Neural cell (in vitro differentiated cells): ENCODE data around the gene ZNF564. TPM values are rescaled to one million over a fixed set of nuclear protein-coding genes. Genes with fewer than 3 reads are reported as not detected.

Source experiments
- H2AFZ ChIP-seq: fragments of 200-600, 300-800 bp; sonication (generic), shearing (Covaris generic); 2 replicates; pipeline ENCODE4 v1.6.0; 2014; ENCODE audit warnings: low read depth, mild to moderate bottlenecking, antibody characterized with exemption, low read length, moderate library complexity
- H3F3A ChIP-seq: fragments of 200-600 bp; shearing (Covaris generic); 2 replicates; pipeline ENCODE4 v1.6.1; 2016; ENCODE audit warnings: mild to moderate bottlenecking, moderate library complexity, mixed read lengths, antibody characterized with exemption, low read length; ENCODE audit not compliant: insufficient read depth, poor library complexity, severe bottlenecking
- H3K27ac ChIP-seq: fragments of 200-600, 300-800 bp; sonication (generic), shearing (Covaris generic); 2 replicates; pipeline ENCODE4 v1.5.1; 2014; ENCODE audit warnings: mild to moderate bottlenecking, low read length, moderate library complexity
- H3K27me3 ChIP-seq: fragments of 300-800, 200-600 bp; sonication (generic), shearing (Covaris generic); 2 replicates; pipeline ENCODE4 v1.6.0; 2014; ENCODE audit warnings: mild to moderate bottlenecking, low read depth, low read length, moderate library complexity; ENCODE audit not compliant: insufficient read depth
- H3K36me3 ChIP-seq: fragments of 300-800, 200-600 bp; sonication (generic), shearing (Covaris generic); 2 replicates; pipeline ENCODE4 v1.5.1; 2014; ENCODE audit warnings: mild to moderate bottlenecking, antibody characterized with exemption, low read length, moderate library complexity; ENCODE audit not compliant: insufficient read depth
- H3K4me2 ChIP-seq: fragments of 300-800, 200-600 bp; sonication (generic), shearing (Covaris generic); 2 replicates; pipeline ENCODE4 v1.6.0; 2014; ENCODE audit warnings: mild to moderate bottlenecking, low read length
- H3K4me3 ChIP-seq: fragments of 300-800, 200-600 bp; sonication (generic), shearing (Covaris generic); 2 replicates; pipeline ENCODE4 v1.5.1; 2014; ENCODE audit warnings: mild to moderate bottlenecking, low read length, moderate library complexity
- H3K79me2 ChIP-seq: fragments of 200-600 bp; shearing (Covaris generic); replicated peaks from 2 replicates; pipeline ENCODE4 v1.6.0; 2014; ENCODE audit warnings: mild to moderate bottlenecking, low read length, moderate library complexity; ENCODE audit not compliant: insufficient read depth
- H3K9ac ChIP-seq: fragments of 300-800, 200-600 bp; sonication (generic), shearing (Covaris generic); 2 replicates; pipeline ENCODE4 v1.6.1; 2016; ENCODE audit warnings: mild to moderate bottlenecking, low read length, mixed read lengths
- H3K9me2 ChIP-seq: fragments of 200-600 bp; shearing (Covaris generic); 2 replicates; pipeline ENCODE4 v1.6.1; 2016; ENCODE audit warnings: mild to moderate bottlenecking, low read length, mixed read lengths; ENCODE audit not compliant: insufficient read depth
- H3K9me3 ChIP-seq: fragments of 200-600, 300-800 bp; sonication (generic), shearing (Covaris generic); 2 replicates; pipeline ENCODE4 v1.6.1; 2016; ENCODE audit warnings: mild to moderate bottlenecking, mixed run types, low read length, moderate library complexity, mixed read lengths
- H4K20me1 ChIP-seq: fragments of 200-600 bp; shearing (Covaris generic); 2 replicates; pipeline ENCODE4 v1.6.1; 2016; ENCODE audit warnings: mild to moderate bottlenecking, mixed run types; ENCODE audit not compliant: insufficient read depth
- EP300 ChIP-seq: fragments of 450-650 bp; conservative IDR thresholded peaks from 2 replicates; pipeline ENCODE4 v1.6.1; 2014; ENCODE audit warnings: antibody characterized with exemption, mild to moderate bottlenecking, moderate library complexity; ENCODE audit not compliant: poor library complexity, severe bottlenecking
- EZH2 ChIP-seq: fragments of 200-600, 300-800 bp; shearing (Covaris generic), sonication (generic); IDR thresholded peaks from 2 replicates; pipeline ENCODE4 v1.6.1; 2014; ENCODE audit warnings: antibody characterized with exemption, low read length, borderline replicate concordance, mild to moderate bottlenecking; ENCODE audit not compliant: insufficient read depth, poor library complexity, severe bottlenecking
- MXI1 ChIP-seq: fragments of 450-650 bp; conservative IDR thresholded peaks from 2 replicates; pipeline ENCODE4 v1.6.1; 2014; ENCODE audit warnings: antibody characterized with exemption, mild to moderate bottlenecking; ENCODE audit not compliant: poor library complexity, severe bottlenecking
- POLR2AphosphoS5 ChIP-seq: IDR thresholded peaks from 2 replicates; pipeline ENCODE4 v1.6.1; 2012
- RAD21 ChIP-seq: fragments of 450-650 bp; conservative IDR thresholded peaks from 2 replicates; pipeline ENCODE4 v1.6.1; 2014; ENCODE audit warnings: antibody characterized with exemption, mild to moderate bottlenecking, moderate library complexity
- REST ChIP-seq: IDR thresholded peaks from 2 replicates; pipeline ENCODE4 v1.6.1; 2012; ENCODE audit warnings: borderline replicate concordance
- SMC3 ChIP-seq: fragments of 450-650 bp; conservative IDR thresholded peaks from 2 replicates; pipeline ENCODE4 v1.6.1; 2014; ENCODE audit warnings: antibody characterized with exemption, mild to moderate bottlenecking, moderate library complexity; ENCODE audit not compliant: poor library complexity
- TAF1 ChIP-seq: IDR thresholded peaks from 2 replicates; pipeline ENCODE4 v1.6.1; 2012; ENCODE audit warnings: low read depth
- polyA plus RNA-seq: library from polyadenylated mRNA; depleted of rRNA; stranded (reverse); fragments of >200 nt; gene quantifications from 2 replicates; pipeline ENCODE4 v1.2.3, GENCODE V29; 2014
- TF ChIP-seq, protein P1 (sequence below): fragments of 450-650 bp; IDR thresholded peaks from 2 replicates; pipeline ENCODE4 v1.5.1; 2014; ENCODE audit warnings: antibody characterized with exemption, mild to moderate bottlenecking, moderate library complexity; ENCODE audit not compliant: poor library complexity, severe bottlenecking

Gene ZNF564
- polyA plus RNA-seq, 1 donor from 2014 or later = 7.6 TPM

DNA sequence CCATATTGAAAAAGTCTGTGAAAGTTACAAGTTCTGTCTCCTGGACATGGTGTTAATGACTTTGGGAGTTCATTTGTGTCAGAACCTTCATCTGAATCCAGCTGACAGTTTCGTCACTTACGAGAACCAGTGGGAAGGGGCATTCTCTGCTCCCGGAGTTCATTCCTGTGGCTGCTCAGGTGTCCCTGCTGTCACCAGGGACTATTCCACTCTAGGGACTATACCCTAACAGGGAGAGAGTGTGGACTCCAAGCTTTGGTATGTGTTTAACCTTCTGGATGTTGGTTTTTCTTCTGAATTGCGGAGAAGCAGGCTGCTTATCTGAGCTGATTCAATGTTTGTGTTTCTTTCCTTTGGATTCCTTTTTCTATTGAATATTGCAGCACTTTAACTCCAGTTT is 54.2 kb downstream of the ZNF564 start:
- Histone ChIP-seq H3K9ac (no peak overlapping the region), H3K27ac (no peak overlapping the region), H4K20me1 (no peaks in the 10 kb centered on the region), H3K9me2 (no peaks in the 10 kb centered on the region), H2AFZ (no peak overlapping the region), H3K27me3 (no peaks in the 10 kb centered on the region), H3K79me2 (no peaks in the 10 kb centered on the region), H3K4me3 (no peak overlapping the region), H3K9me3 (no peaks in the 10 kb centered on the region), H3K4me2 (no peak overlapping the region), H3F3A (peaks cover 5% of the 10 kb centered on the region), H3K36me3 (no peaks in the 10 kb centered on the region)
- TF ChIP-seq, protein P1, sequence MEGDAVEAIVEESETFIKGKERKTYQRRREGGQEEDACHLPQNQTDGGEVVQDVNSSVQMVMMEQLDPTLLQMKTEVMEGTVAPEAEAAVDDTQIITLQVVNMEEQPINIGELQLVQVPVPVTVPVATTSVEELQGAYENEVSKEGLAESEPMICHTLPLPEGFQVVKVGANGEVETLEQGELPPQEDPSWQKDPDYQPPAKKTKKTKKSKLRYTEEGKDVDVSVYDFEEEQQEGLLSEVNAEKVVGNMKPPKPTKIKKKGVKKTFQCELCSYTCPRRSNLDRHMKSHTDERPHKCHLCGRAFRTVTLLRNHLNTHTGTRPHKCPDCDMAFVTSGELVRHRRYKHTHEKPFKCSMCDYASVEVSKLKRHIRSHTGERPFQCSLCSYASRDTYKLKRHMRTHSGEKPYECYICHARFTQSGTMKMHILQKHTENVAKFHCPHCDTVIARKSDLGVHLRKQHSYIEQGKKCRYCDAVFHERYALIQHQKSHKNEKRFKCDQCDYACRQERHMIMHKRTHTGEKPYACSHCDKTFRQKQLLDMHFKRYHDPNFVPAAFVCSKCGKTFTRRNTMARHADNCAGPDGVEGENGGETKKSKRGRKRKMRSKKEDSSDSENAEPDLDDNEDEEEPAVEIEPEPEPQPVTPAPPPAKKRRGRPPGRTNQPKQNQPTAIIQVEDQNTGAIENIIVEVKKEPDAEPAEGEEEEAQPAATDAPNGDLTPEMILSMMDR = no peak
- TF ChIP-seq TAF1 (no peak), MXI1 (no peak), POLR2AphosphoS5 (no peak), EP300 (no peak), EZH2 (no peak), SMC3 (no peak), RAD21 (no peak), REST (no peak)

- H3K27ac ChIP-seq = no peak overlapping the region
- no peaks in the 10 kb centered on the region for H3K9me2 ChIP-seq
- H3F3A ChIP-seq = peaks cover 5% of the 10 kb centered on the region
- TF ChIP-seq, protein P1 = no peak
- TF ChIP-seq RAD21 = no peak
- no peak for TF ChIP-seq POLR2AphosphoS5
- TF ChIP-seq EZH2 = no peak
- TF ChIP-seq REST = no peak
- TF ChIP-seq SMC3 = no peak
- TF ChIP-seq MXI1 = no peak
- TF ChIP-seq TAF1 = no peak
- no peak for TF ChIP-seq EP300
- no peaks in the 10 kb centered on the region for H3K36me3 ChIP-seq
- H4K20me1 ChIP-seq = no peaks in the 10 kb centered on the region
- no peak overlapping the region for H3K9ac ChIP-seq
- H3K27me3 ChIP-seq = no peaks in the 10 kb centered on the region
- no peak overlapping the region for H3K4me3 ChIP-seq
- no peaks in the 10 kb centered on the region for H3K9me3 ChIP-seq
- H3K4me2 ChIP-seq = no peak overlapping the region
- no peak overlapping the region for H2AFZ ChIP-seq
- H3K79me2 ChIP-seq = no peaks in the 10 kb centered on the region
These were observed 54.8 kb downstream of the ZNF564 start for GRCh38 chr19:12496480-12496879.
